Left kidney (tissue), 2 donors: ENCODE measurements around the gene CRLF2. TPM values are rescaled to one million over a fixed set of nuclear protein-coding genes. Genes with fewer than 3 reads are reported as not detected.
"Not testable (repeated sequence)": the region's sequence is repeated elsewhere in the genome, so short reads cannot be mapped to it uniquely, and the experiment has no call there.

Experiments used
- DNase-seq: peaks from one replicate; pipeline ENCODE4 v3.0.0-alpha.2; 2013
- polyA plus RNA-seq: library from polyadenylated mRNA; unstranded; fragments of 120-200 nt; gene quantifications from one replicate; pipeline ENCODE4 v1.2.1, GENCODE V29; 2013; ENCODE audit not compliant: insufficient read length

CRLF2 gene
- polyA plus RNA-seq, 1 donor: 0.12 TPM

GRCh38 chrX:1169189-1169588 lies 43.3 kb downstream of the CRLF2 start:
- no peak for DNase-seq

GRCh38 chrX:1167918-1168481 lies 44.4 kb downstream of the CRLF2 start:
- no peak for DNase-seq

- no peak for DNase-seq
Observed at GRCh38 chrX:1167466-1167865, 45.0 kb downstream of the CRLF2 start.

GRCh38 chrX:1165535-1166196 lies 46.8 kb downstream of the CRLF2 start:
- no peak for DNase-seq

GRCh38 chrX:1164322-1165288 lies 47.8 kb downstream of the CRLF2 start:
- DNase-seq: no peak

GRCh38 chrX:1163231-1163630 lies 49.2 kb downstream of the CRLF2 start:
- no peak for DNase-seq

- DNase-seq: no peak
Observed at GRCh38 chrX:1162119-1162916, 50.1 kb downstream of the CRLF2 start.

- no peak for DNase-seq
Observed at GRCh38 chrX:1159548-1159947, 52.9 kb downstream of the CRLF2 start.

GRCh38 chrX:1156681-1157455 lies 55.6 kb downstream of the CRLF2 start:
- DNase-seq: not testable (repeated sequence)

- DNase-seq: no peak
Observed at GRCh38 chrX:1153940-1154339, 58.5 kb downstream of the CRLF2 start.

- no peak for DNase-seq
Observed at GRCh38 chrX:1152090-1152489, 60.4 kb downstream of the CRLF2 start.

GRCh38 chrX:1151378-1152077 lies 60.9 kb downstream of the CRLF2 start:
- no peak for DNase-seq

GRCh38 chrX:1150569-1151347 lies 61.7 kb downstream of the CRLF2 start:
- DNase-seq: no peak

GRCh38 chrX:1147611-1148515 lies 64.6 kb downstream of the CRLF2 start:
- DNase-seq: no peak

GRCh38 chrX:1144293-1144692 lies 68.2 kb downstream of the CRLF2 start:
- DNase-seq: no peak
